ENCODE results near the gene JARID2.

JARID2 gene

DNA sequence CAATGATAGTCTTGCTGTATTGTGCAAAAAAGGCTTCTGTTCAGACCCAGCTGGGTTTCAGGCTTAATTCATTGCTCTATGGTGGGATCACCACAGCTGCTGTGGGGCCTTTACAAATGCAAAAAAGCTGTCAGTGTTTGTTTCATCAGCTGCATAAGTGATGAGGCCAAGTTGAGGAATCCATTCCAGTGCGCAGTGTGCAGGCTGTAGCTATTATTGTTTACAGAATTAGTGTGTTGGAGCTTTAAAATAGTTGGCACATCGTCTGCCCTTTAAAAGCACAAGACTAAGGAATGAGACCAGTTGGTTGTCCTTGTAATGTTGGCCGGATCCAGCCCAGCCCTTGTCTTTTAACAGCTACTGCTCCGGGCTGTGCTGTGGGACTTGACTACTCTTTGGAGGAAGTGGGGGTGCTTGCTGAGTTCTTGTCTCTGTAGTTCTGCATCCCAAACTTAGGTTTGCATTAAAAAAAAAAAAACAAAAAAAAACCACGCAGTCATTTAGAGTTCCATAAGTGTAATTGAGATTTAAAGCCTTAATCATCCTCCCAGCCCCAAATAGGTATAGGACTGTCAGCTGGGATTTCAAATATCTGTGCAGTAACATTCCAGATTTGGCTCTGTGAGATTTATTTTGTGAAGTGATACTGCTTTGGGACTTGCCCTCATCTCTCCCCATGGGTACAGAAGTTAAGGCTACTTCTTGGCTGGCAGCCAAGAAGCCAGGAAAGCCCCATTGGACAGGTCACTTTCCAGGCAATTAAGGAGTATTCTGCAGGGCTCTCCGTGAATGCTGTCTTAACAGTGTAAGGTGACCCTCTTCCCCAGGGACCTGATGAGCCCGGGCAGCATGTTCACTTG is 19.3 kb downstream of the JARID2 start:
- H3K4me3 ChIP-seq (ENCODE audit: low read depth in 1 of 5, low read length in 5 of 5) = peak overlapping the region in 2 of 5 donors; percentile 17 to 31
- H3K27ac ChIP-seq (ENCODE audit: low read depth, low read length) = peak overlapping the region; percentile 74
- H3K27me3 ChIP-seq (ENCODE audit: control insufficient read depth in 5 of 5, insufficient read depth in 4 of 5, low read length in 5 of 5) = no peaks in the 10 kb centered on the region
- H3K9me3 ChIP-seq (ENCODE audit: control insufficient read depth in 5 of 5, low read length in 5 of 5) = no peaks in the 10 kb centered on the region
- H3K4me1 ChIP-seq (ENCODE audit: control insufficient read depth in 5 of 5, insufficient read depth in 5 of 5, low read length in 5 of 5) = peaks cover 15 to 63% (median 55%) of the 10 kb centered on the region in 5 donors
- H3K9ac ChIP-seq (ENCODE audit: low read length in 5 of 5) = no peak overlapping the region
- H3K36me3 ChIP-seq (ENCODE audit: control insufficient read depth in 5 of 5, insufficient read depth in 5 of 5, low read length in 5 of 5) = no peaks in the 10 kb centered on the region

DNA sequence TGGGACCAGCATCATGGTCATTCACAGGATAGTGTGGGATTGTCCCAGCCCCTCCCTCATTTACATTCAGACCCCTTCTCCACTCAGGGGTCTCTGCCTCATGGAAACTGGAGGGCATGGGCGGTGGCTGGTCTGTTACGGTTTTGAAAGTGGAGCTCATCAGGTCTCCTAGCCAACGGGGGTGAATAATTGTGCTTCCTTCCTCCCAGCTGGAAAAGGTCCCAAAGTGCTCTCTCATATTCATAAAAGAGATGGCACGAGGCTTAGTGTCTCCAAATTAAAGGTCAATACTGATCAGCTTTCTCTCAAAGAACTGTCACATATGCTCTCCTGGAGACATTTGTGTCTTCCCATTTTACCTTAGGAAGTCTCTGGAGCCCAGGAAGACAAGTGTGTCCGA is 19.9 kb downstream of the JARID2 start:
- peaks cover 15 to 56% (median 49%) of the 10 kb centered on the region in 5 donors for H3K4me1 ChIP-seq (ENCODE audit: control insufficient read depth in 5 of 5, insufficient read depth in 5 of 5, low read length in 5 of 5)
- peak overlapping the region in 1 of 5 donors; percentile 37 for H3K9ac ChIP-seq (ENCODE audit: low read length in 5 of 5)
- H3K27ac ChIP-seq (ENCODE audit: low read depth, low read length) = peak overlapping the region; percentile 74

GRCh38 chr6:15266423-15266996 is 20.6 kb downstream of the JARID2 start:
- peak overlapping the region in 3 of 5 donors; percentile 6 to 25 (median 7) for H3K4me3 ChIP-seq (ENCODE audit: low read depth in 1 of 5, low read length in 5 of 5)
- peak overlapping the region in 2 of 5 donors; percentile 35 to 37 for H3K9ac ChIP-seq (ENCODE audit: low read length in 5 of 5)
- peak overlapping the region; percentile 74 for H3K27ac ChIP-seq (ENCODE audit: low read depth, low read length)
- H3K27me3 ChIP-seq (ENCODE audit: control insufficient read depth in 5 of 5, insufficient read depth in 4 of 5, low read length in 5 of 5) = no peaks in the 10 kb centered on the region
- H3K4me1 ChIP-seq (ENCODE audit: control insufficient read depth in 5 of 5, insufficient read depth in 5 of 5, low read length in 5 of 5) = peaks cover 15 to 52% (median 48%) of the 10 kb centered on the region in 5 donors
- H3K9me3 ChIP-seq (ENCODE audit: control insufficient read depth in 5 of 5, low read length in 5 of 5) = no peaks in the 10 kb centered on the region
- H3K36me3 ChIP-seq (ENCODE audit: control insufficient read depth in 5 of 5, insufficient read depth in 5 of 5, low read length in 5 of 5) = no peaks in the 10 kb centered on the region

More for the DNA sequence above, 19.9 kb downstream of the JARID2 start:
- Histone ChIP-seq H3K27me3 (ENCODE audit: control insufficient read depth in 5 of 5, insufficient read depth in 4 of 5, low read length in 5 of 5) (no peaks in the 10 kb centered on the region), H3K9me3 (ENCODE audit: control insufficient read depth in 5 of 5, low read length in 5 of 5) (no peaks in the 10 kb centered on the region), H3K36me3 (ENCODE audit: control insufficient read depth in 5 of 5, insufficient read depth in 5 of 5, low read length in 5 of 5) (no peaks in the 10 kb centered on the region), H3K4me3 (ENCODE audit: low read depth in 1 of 5, low read length in 5 of 5) (peak overlapping the region in 1 of 5 donors; percentile 31)

- Histone ChIP-seq H3K36me3 (ENCODE audit: control insufficient read depth in 5 of 5, insufficient read depth in 5 of 5, low read length in 5 of 5) (no peaks in the 10 kb centered on the region), H3K4me1 (ENCODE audit: control insufficient read depth in 5 of 5, insufficient read depth in 5 of 5, low read length in 5 of 5) (peaks cover 15 to 52% (median 48%) of the 10 kb centered on the region in 5 donors), H3K27ac (ENCODE audit: low read depth, low read length) (no peak overlapping the region), H3K9ac (ENCODE audit: low read length in 5 of 5) (peak overlapping the region in 1 of 5 donors; percentile 35), H3K27me3 (ENCODE audit: control insufficient read depth in 5 of 5, insufficient read depth in 4 of 5, low read length in 5 of 5) (no peaks in the 10 kb centered on the region), H3K4me3 (ENCODE audit: low read depth in 1 of 5, low read length in 5 of 5) (no peak overlapping the region), H3K9me3 (ENCODE audit: control insufficient read depth in 5 of 5, low read length in 5 of 5) (no peaks in the 10 kb centered on the region)
Observed at GRCh38 chr6:15267221-15267620, 21.4 kb downstream of the JARID2 start.

DNA sequence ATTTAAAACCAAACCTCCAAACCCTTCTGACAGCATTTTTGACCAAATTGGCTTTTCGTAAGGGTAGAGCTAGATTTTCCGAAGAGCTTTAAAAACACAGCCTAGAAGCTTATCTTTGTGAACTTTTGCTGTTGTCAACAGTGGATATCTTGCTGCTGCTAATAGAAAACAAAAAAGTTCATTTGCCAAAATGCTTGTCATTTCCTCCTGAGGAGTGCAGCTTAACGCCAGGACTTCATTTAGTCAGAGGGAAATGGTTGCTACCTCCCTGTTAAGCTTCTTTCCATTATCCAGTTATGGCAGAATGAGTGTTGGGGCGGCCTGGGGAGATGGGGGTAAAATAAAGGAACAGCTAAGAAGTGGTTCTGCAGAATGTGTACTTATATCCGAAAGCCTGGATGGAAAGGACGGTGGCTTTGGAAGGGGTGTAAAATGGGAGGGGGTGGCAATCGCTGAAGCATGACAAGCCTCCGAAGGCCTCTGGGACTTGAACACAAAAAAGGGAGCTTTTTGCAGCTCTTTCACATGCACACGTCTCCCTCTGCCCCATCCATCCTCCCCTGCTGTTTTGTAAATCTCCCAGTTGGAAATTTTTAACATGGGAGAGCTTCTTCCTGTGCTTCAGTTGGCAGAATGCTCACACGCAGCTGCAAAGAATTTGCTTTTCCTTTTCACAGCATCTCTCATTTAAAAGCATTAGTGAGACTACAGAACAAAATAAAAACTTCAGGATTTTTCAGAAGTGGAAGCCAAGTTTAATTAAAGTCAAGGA is 22.5 kb downstream of the JARID2 start:
- Histone ChIP-seq H3K27ac (ENCODE audit: low read depth, low read length) (peak overlapping the region; percentile 56), H3K4me3 (ENCODE audit: low read depth in 1 of 5, low read length in 5 of 5) (peak overlapping the region in 2 of 5 donors; percentile 1 to 3), H3K9me3 (ENCODE audit: control insufficient read depth in 5 of 5, low read length in 5 of 5) (no peaks in the 10 kb centered on the region), H3K27me3 (ENCODE audit: control insufficient read depth in 5 of 5, insufficient read depth in 4 of 5, low read length in 5 of 5) (no peaks in the 10 kb centered on the region), H3K36me3 (ENCODE audit: control insufficient read depth in 5 of 5, insufficient read depth in 5 of 5, low read length in 5 of 5) (no peaks in the 10 kb centered on the region), H3K4me1 (ENCODE audit: control insufficient read depth in 5 of 5, insufficient read depth in 5 of 5, low read length in 5 of 5) (peaks cover 15 to 52% (median 48%) of the 10 kb centered on the region in 5 donors), H3K9ac (ENCODE audit: low read length in 5 of 5) (peak overlapping the region in 3 of 5 donors; percentile 2 to 35 (median 11))

GRCh38 chr6:15269011-15269410 is 23.1 kb downstream of the JARID2 start:
- Histone ChIP-seq H3K9me3 (ENCODE audit: control insufficient read depth in 5 of 5, low read length in 5 of 5) (no peaks in the 10 kb centered on the region), H3K27me3 (ENCODE audit: control insufficient read depth in 5 of 5, insufficient read depth in 4 of 5, low read length in 5 of 5) (no peaks in the 10 kb centered on the region), H3K4me1 (ENCODE audit: control insufficient read depth in 5 of 5, insufficient read depth in 5 of 5, low read length in 5 of 5) (peaks cover 15 to 52% (median 48%) of the 10 kb centered on the region in 5 donors), H3K27ac (ENCODE audit: low read depth, low read length) (peak overlapping the region; percentile 56), H3K36me3 (ENCODE audit: control insufficient read depth in 5 of 5, insufficient read depth in 5 of 5, low read length in 5 of 5) (no peaks in the 10 kb centered on the region), H3K4me3 (ENCODE audit: low read depth in 1 of 5, low read length in 5 of 5) (no peak overlapping the region), H3K9ac (ENCODE audit: low read length in 5 of 5) (peak overlapping the region in 3 of 5 donors; percentile 11 to 35 (median 26))

- peaks cover 15 to 52% (median 50%) of the 10 kb centered on the region in 5 donors for H3K4me1 ChIP-seq (ENCODE audit: control insufficient read depth in 5 of 5, insufficient read depth in 5 of 5, low read length in 5 of 5)
- H3K36me3 ChIP-seq (ENCODE audit: control insufficient read depth in 5 of 5, insufficient read depth in 5 of 5, low read length in 5 of 5) = no peaks in the 10 kb centered on the region
- H3K27me3 ChIP-seq (ENCODE audit: control insufficient read depth in 5 of 5, insufficient read depth in 4 of 5, low read length in 5 of 5) = no peaks in the 10 kb centered on the region
- no peaks in the 10 kb centered on the region for H3K9me3 ChIP-seq (ENCODE audit: control insufficient read depth in 5 of 5, low read length in 5 of 5)
- no peak overlapping the region for H3K27ac ChIP-seq (ENCODE audit: low read depth, low read length)
- no peak overlapping the region for H3K4me3 ChIP-seq (ENCODE audit: low read depth in 1 of 5, low read length in 5 of 5)
- no peak overlapping the region for H3K9ac ChIP-seq (ENCODE audit: low read length in 5 of 5)
Observed at GRCh38 chr6:15269619-15270018, 23.8 kb downstream of the JARID2 start.

DNA sequence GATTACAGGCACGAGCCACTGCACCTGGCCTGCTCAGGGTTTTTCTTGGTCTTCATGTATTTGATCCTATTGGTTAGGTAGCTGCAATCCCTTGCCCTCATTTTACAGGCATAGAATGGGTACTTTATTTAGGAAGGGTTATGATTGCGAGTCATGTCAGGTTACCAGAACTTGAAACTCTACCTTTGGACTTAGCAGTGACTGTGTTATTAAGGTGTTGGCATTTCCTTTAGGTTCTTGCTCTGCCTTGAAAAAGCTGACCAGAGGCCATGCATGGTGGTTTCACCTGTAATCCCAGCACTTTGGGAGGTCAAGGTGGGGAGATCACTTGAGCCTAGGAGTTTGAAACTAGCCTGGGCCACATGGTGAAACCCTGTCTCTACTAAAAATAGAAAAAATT is 24.5 kb downstream of the JARID2 start:
- Histone ChIP-seq H3K27ac (ENCODE audit: low read depth, low read length) (no peak overlapping the region), H3K4me1 (ENCODE audit: control insufficient read depth in 5 of 5, insufficient read depth in 5 of 5, low read length in 5 of 5) (peaks cover 11 to 51% (median 49%) of the 10 kb centered on the region in 5 donors), H3K9ac (ENCODE audit: low read length in 5 of 5) (no peak overlapping the region), H3K9me3 (ENCODE audit: control insufficient read depth in 5 of 5, low read length in 5 of 5) (no peaks in the 10 kb centered on the region), H3K4me3 (ENCODE audit: low read depth in 1 of 5, low read length in 5 of 5) (no peak overlapping the region), H3K36me3 (ENCODE audit: control insufficient read depth in 5 of 5, insufficient read depth in 5 of 5, low read length in 5 of 5) (no peaks in the 10 kb centered on the region), H3K27me3 (ENCODE audit: control insufficient read depth in 5 of 5, insufficient read depth in 4 of 5, low read length in 5 of 5) (no peaks in the 10 kb centered on the region)

DNA sequence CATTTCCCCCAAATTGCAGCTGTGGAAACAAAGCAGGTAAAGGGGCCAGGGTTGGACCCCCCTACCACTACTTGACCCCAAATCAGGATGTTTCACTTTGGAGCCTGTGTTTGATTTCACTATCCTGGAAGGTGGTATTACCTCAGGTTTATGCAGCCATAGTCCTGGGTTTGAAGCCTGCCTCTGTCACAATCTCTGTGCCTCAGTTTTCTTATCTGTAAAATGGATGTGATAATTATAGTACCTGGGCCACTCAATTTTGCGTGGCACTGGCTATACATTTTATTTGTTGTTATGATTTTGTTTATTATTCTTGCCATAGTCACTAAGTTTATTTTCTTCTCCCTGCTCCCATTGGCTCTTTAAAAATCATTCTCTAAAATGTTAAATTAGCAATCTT is 26.7 kb downstream of the JARID2 start:
- Histone ChIP-seq H3K9ac (ENCODE audit: low read length in 5 of 5) (no peak overlapping the region), H3K27me3 (ENCODE audit: control insufficient read depth in 5 of 5, insufficient read depth in 4 of 5, low read length in 5 of 5) (no peaks in the 10 kb centered on the region), H3K27ac (ENCODE audit: low read depth, low read length) (no peak overlapping the region), H3K4me3 (ENCODE audit: low read depth in 1 of 5, low read length in 5 of 5) (no peak overlapping the region), H3K9me3 (ENCODE audit: control insufficient read depth in 5 of 5, low read length in 5 of 5) (no peaks in the 10 kb centered on the region), H3K36me3 (ENCODE audit: control insufficient read depth in 5 of 5, insufficient read depth in 5 of 5, low read length in 5 of 5) (no peaks in the 10 kb centered on the region), H3K4me1 (ENCODE audit: control insufficient read depth in 5 of 5, insufficient read depth in 5 of 5, low read length in 5 of 5) (peaks cover 14 to 51% (median 43%) of the 10 kb centered on the region in 5 donors)
